Left hindlimb (tissue), 1 donor: ENCODE measurements around the gene PUM1.

Experiments
- DNase-seq: peaks from one replicate; pipeline ENCODE4 v3.0.0-alpha.2; 2018

The PUM1 gene

GRCh38 chr1:31027693-31028526 lies 37.6 kb downstream of the PUM1 start:
- no peak for DNase-seq

- no peak for DNase-seq
These were observed 43.3 kb downstream of the PUM1 start for GRCh38 chr1:31022259-31022658.

- DNase-seq = no peak
These were observed 45.3 kb downstream of the PUM1 start for GRCh38 chr1:31020007-31020790.

- no peak for DNase-seq
These were observed 46.1 kb downstream of the PUM1 start for GRCh38 chr1:31019401-31019800.

GRCh38 chr1:31016868-31017267 lies 48.6 kb downstream of the PUM1 start:
- DNase-seq = no peak

GRCh38 chr1:31013187-31013864 lies 52.2 kb downstream of the PUM1 start:
- no peak for DNase-seq

- DNase-seq = no peak
These were observed 53.1 kb downstream of the PUM1 start for GRCh38 chr1:31012210-31012924.

GRCh38 chr1:31011719-31012118 lies 53.8 kb downstream of the PUM1 start:
- no peak for DNase-seq

- DNase-seq = no peak
These were observed 55.2 kb downstream of the PUM1 start for GRCh38 chr1:31010086-31010989.

GRCh38 chr1:31007462-31007991 lies 58.0 kb downstream of the PUM1 start:
- no peak for DNase-seq

GRCh38 chr1:31006747-31007146 lies 58.8 kb downstream of the PUM1 start:
- DNase-seq = no peak

- DNase-seq = no peak
These were observed 59.8 kb downstream of the PUM1 start for GRCh38 chr1:31005617-31006166.

GRCh38 chr1:31005198-31005597 lies 60.3 kb downstream of the PUM1 start:
- DNase-seq = no peak

GRCh38 chr1:31004231-31004621 lies 61.3 kb downstream of the PUM1 start:
- DNase-seq = no peak

GRCh38 chr1:31003613-31004230 lies 61.8 kb downstream of the PUM1 start:
- DNase-seq = no peak

GRCh38 chr1:31000301-31000700 lies 65.2 kb downstream of the PUM1 start:
- no peak for DNase-seq

- no peak for DNase-seq
These were observed 66.6 kb downstream of the PUM1 start for GRCh38 chr1:30998887-30999286.

GRCh38 chr1:30998171-30998570 lies 67.3 kb downstream of the PUM1 start:
- no peak for DNase-seq

GRCh38 chr1:30997463-30998057 lies 68.0 kb downstream of the PUM1 start:
- no peak for DNase-seq

GRCh38 chr1:30995990-30996612 lies 69.4 kb downstream of the PUM1 start:
- no peak for DNase-seq
